Upper lobe of left lung (tissue), 4 donors: ENCODE measurements around the gene C9orf72.

Experiments
- EP300 ChIP-seq, 4 donors: sonication (generic); formaldehyde crosslinking; IDR thresholded peaks; one replicate each; pipeline ENCODE4 v1.5.1; 2017; ENCODE audit warnings: antibody characterized with exemption in 4 of 4, control low read depth in 2 of 4
- POLR2A ChIP-seq, 4 donors: fragments of 450-650 bp; IDR thresholded peaks; one replicate each; pipeline ENCODE4 v1.5.1; 2016 to 2017; ENCODE audit warnings: antibody characterized with exemption in 4 of 4, mild to moderate bottlenecking in 2 of 4
- POLR2AphosphoS5 ChIP-seq, 2 donors: sonication (generic); formaldehyde crosslinking; IDR thresholded peaks; one replicate each; pipeline ENCODE4 v1.5.1; 2017; ENCODE audit warnings: antibody characterized with exemption in 2 of 2
- TF ChIP-seq, protein P1 (sequence below), 6 experiments: fragments of 450-650 bp in 4 of 6; fragments of 200-600 bp in 2 of 6; sonication (generic) in 2 of 6; IDR thresholded peaks; one replicate each; pipeline ENCODE4 v1.5.1; 2016 to 2019; ENCODE audit warnings: antibody characterized with exemption in 6 of 6

DNA sequence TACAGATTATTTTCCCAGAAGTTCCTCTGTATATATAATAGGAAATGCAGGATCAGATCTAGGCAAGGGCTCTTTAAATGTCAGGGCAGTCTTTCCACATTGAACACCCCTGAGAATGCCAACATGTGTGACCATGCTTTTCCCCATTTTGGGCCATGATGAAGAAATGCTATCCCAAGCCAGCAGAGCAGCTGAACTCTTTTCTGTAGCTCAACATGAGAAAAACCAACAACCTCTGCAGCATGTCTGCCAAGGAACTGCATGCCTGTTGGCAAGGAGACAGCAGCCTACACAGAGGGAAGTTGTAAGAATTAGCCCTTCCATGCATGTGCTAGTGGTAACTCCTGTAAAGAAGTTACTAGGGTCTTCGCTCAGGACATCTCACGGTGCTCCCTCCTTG, 58.7 kb downstream of the C9orf72 start:
- TF ChIP-seq POLR2A (IDR thresholded peaks at IDR 0.05) (no peak), EP300 (IDR thresholded peaks at IDR 0.05) (no peak), POLR2AphosphoS5 (IDR thresholded peaks at IDR 0.05) (no peak)
- TF ChIP-seq, protein P1, sequence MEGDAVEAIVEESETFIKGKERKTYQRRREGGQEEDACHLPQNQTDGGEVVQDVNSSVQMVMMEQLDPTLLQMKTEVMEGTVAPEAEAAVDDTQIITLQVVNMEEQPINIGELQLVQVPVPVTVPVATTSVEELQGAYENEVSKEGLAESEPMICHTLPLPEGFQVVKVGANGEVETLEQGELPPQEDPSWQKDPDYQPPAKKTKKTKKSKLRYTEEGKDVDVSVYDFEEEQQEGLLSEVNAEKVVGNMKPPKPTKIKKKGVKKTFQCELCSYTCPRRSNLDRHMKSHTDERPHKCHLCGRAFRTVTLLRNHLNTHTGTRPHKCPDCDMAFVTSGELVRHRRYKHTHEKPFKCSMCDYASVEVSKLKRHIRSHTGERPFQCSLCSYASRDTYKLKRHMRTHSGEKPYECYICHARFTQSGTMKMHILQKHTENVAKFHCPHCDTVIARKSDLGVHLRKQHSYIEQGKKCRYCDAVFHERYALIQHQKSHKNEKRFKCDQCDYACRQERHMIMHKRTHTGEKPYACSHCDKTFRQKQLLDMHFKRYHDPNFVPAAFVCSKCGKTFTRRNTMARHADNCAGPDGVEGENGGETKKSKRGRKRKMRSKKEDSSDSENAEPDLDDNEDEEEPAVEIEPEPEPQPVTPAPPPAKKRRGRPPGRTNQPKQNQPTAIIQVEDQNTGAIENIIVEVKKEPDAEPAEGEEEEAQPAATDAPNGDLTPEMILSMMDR (IDR thresholded peaks at IDR 0.05), result no peak
